Gastrocnemius medialis (tissue), 4 donors: ENCODE data around the gene LOXL3. TPM values are rescaled to one million over a fixed set of nuclear protein-coding genes. Genes with fewer than 3 reads are reported as not detected.

Source experiments
- ATAC-seq, 2 donors: fragments of 150-250 bp; one replicate each; pipeline ENCODE4 v1.9.1; 2016
- DNase-seq, 2 donors: peaks; one replicate each; pipeline ENCODE4 v3.0.0-alpha.2; 2019
- H3K27ac ChIP-seq, 4 donors: fragments of 200-600 bp; sonication (generic); 1 replicate in 1 of 4; 2 replicates in 3 of 4; pipeline ENCODE4 v1.5.1; 2016 to 2018; ENCODE audit warnings: mild to moderate bottlenecking in 2 of 4, moderate library complexity in 1 of 4
- H3K27me3 ChIP-seq, 3 donors: fragments of 200-600 bp; sonication (generic) in 2 of 3; 1 replicate in 1 of 3; 2 replicates in 2 of 3; pipeline versions ENCODE4 v1.5.1 to v1.6.0; 2016 to 2019; ENCODE audit warnings: mild to moderate bottlenecking in 1 of 3, moderate library complexity in 1 of 3
- H3K36me3 ChIP-seq, 2 donors: fragments of 200-600 bp; sonication (generic) in 1 of 2; one replicate each; pipeline ENCODE4 v1.5.1; 2017 to 2018
- H3K4me1 ChIP-seq, 2 donors: fragments of 200-600 bp; sonication (generic) in 1 of 2; one replicate each; pipeline ENCODE4 v1.5.1; 2016 to 2017; ENCODE audit warnings: mild to moderate bottlenecking in 2 of 2
- H3K4me3 ChIP-seq, 4 donors: fragments of 200-600 bp; sonication (generic) in 3 of 4; 1 replicate in 1 of 4; 2 replicates in 3 of 4; pipeline ENCODE4 v1.5.1; 2016 to 2019; ENCODE audit warnings: mild to moderate bottlenecking in 2 of 4
- H3K9me3 ChIP-seq, 3 donors: fragments of 200-600 bp; sonication (generic) in 2 of 3; 1 replicate in 1 of 3; 2 replicates in 2 of 3; pipeline ENCODE4 v1.5.1; 2016 to 2019
- POLR2A ChIP-seq, 2 donors: fragments of 450-650 bp; IDR thresholded peaks; one replicate each; pipeline ENCODE4 v1.6.1; 2017; ENCODE audit warnings: antibody characterized with exemption in 2 of 2, mild to moderate bottlenecking in 2 of 2, moderate library complexity in 2 of 2
- in situ Hi-C, 4 donors: fragments of 200-750 bp; cut with MboI; loops; one replicate each; pipeline versions ENCODE4 v1.15.0 to v1.8.0; 2017; ENCODE audit warnings: low sequenced_read_pairs in 4 of 4
- intact Hi-C: fragments of 100-400 bp; cut with DNase I; formaldehyde crosslinking; loops from one replicate; pipeline ENCODE4 v1.15.1; 2023; ENCODE audit warnings: low total_unique reads
- total RNA-seq, 4 donors: library from RNA; depleted of rRNA; stranded (reverse); fragments of >200 nt; gene quantifications; one replicate each; pipeline versions ENCODE4 v1.1.0 to v1.2.3, GENCODE V29; 2016
- TF ChIP-seq, protein P1 (sequence below), 5 experiments: fragments of 450-650 bp in 3 of 5; fragments of 200-600 bp in 2 of 5; sonication (generic) in 2 of 5; IDR thresholded peaks in 4 of 5; conservative IDR thresholded peaks in 1 of 5; 1 replicate in 4 of 5; 2 replicates in 1 of 5; pipeline ENCODE4 v1.5.1; 2016 to 2019; ENCODE audit warnings: antibody characterized with exemption in 5 of 5, mild to moderate bottlenecking in 3 of 5, moderate library complexity in 3 of 5

LOXL3 gene
- total RNA-seq, 4 donors from 2014 or later = 0.65 to 1.3 (median 0.95) TPM

GRCh38 chr2:74500578-74500946, 53.2 kb downstream of the LOXL3 start:
- ATAC-seq (no peak), DNase-seq (no peak)
- H3K27ac ChIP-seq = no peak overlapping the region
- peaks cover 27 to 41% of the 10 kb centered on the region in 2 donors for H3K4me1 ChIP-seq
- TF ChIP-seq, protein P1, sequence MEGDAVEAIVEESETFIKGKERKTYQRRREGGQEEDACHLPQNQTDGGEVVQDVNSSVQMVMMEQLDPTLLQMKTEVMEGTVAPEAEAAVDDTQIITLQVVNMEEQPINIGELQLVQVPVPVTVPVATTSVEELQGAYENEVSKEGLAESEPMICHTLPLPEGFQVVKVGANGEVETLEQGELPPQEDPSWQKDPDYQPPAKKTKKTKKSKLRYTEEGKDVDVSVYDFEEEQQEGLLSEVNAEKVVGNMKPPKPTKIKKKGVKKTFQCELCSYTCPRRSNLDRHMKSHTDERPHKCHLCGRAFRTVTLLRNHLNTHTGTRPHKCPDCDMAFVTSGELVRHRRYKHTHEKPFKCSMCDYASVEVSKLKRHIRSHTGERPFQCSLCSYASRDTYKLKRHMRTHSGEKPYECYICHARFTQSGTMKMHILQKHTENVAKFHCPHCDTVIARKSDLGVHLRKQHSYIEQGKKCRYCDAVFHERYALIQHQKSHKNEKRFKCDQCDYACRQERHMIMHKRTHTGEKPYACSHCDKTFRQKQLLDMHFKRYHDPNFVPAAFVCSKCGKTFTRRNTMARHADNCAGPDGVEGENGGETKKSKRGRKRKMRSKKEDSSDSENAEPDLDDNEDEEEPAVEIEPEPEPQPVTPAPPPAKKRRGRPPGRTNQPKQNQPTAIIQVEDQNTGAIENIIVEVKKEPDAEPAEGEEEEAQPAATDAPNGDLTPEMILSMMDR (IDR thresholded peaks at IDR 0.05 in 4 of 5, conservative IDR thresholded peaks at IDR 0.05 in 1 of 5) = no peak
- no peak for TF ChIP-seq POLR2A (IDR thresholded peaks at IDR 0.05)
- peaks cover 0 to 11% of the 10 kb centered on the region in 2 donors for H3K36me3 ChIP-seq
- H3K4me3 ChIP-seq = no peak overlapping the region
- in situ Hi-C loops = no loop called here
- H3K27me3 ChIP-seq = peaks cover 42 to 76% (median 57%) of the 10 kb centered on the region in 3 donors
- no peaks in the 10 kb centered on the region for H3K9me3 ChIP-seq
- intact Hi-C loops = no loop called here

DNA sequence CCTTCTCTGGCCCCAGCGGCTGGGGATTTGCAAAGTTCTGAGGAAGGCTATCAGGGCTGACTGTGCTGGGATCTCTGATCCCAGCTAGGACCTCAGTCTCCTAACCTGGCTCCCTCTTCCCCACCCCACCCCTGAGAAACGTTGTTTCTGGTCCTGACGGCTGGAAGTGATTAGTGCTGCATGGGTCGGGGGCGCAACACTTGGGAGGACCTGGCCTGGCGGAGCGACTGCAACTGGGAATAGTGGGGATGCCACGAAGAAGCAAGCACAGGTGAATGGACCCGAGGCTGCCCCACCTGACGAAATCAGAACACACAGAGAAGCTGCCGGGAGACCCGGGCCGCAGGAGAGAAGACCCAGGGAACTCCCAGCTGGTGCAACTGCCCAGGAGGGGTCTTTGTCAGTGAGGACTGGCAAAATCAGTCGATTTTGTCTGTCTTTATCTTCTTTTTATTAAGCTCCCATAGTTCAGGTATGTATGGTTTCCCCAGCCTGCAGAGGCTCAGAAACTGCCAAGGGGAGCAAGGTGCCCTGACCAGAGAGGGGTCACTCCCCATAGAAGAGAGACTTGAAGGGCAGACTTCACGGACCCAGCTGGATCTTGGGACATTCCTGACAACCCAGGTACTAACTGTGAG, 53.7 kb downstream of the LOXL3 start:
- intact Hi-C loops (no loop called here), in situ Hi-C loops (no loop called here)
- H3K4me3 ChIP-seq = peak overlapping the region in 1 of 4 donors; percentile 48
- no peak for ATAC-seq
- H3K4me1 ChIP-seq = peaks cover 26 to 39% of the 10 kb centered on the region in 2 donors
- no peak overlapping the region for H3K27ac ChIP-seq
- no peak for DNase-seq
- H3K27me3 ChIP-seq = peaks cover 42 to 74% (median 57%) of the 10 kb centered on the region in 3 donors
- H3K36me3 ChIP-seq = peaks cover 0 to 6% of the 10 kb centered on the region in 2 donors
- no peaks in the 10 kb centered on the region for H3K9me3 ChIP-seq
- TF ChIP-seq, protein P1 (IDR thresholded peaks at IDR 0.05 in 4 of 5, conservative IDR thresholded peaks at IDR 0.05 in 1 of 5) = no peak
- no peak for TF ChIP-seq POLR2A (IDR thresholded peaks at IDR 0.05)

DNA sequence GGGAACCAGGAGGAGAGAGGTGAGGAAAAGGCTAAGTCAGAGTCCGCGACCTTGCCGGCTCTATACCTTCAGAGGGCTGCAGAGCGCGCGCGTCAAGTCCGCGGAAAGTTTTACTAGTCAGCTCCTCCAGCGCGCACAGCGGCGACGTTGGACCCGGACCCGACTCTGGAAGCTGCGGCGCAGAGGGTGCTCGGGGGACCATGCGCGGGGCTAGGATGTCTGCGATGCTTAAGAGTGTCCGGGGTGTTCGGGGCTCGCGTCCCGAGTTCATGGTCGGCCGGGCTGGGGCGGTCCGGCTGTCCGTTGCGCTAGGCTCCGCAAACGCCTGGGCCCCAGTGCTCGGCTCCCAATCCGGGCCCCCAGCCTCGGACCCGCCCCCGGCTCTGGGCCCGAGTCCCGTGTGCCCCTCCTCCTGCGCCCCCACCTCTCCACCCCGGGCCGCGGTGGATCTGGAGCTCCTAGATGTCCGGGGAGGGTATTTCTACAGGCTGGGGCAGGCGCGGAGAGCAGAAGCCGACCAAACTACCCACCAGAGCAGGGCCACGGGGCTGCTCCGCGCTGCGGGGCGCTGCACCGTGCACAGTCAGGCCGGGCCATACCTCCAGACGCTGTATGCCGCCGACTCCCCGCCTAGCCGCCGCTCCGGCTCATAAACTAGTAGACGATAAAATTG, 54.3 kb downstream of the LOXL3 start, which contains the start of gene LBX2:
LBX2 (minus strand) TSS at position 337 of the 673 bp plus-strand sequence; CDS start at position 271, 66 bp downstream.
- peaks cover 42 to 70% (median 57%) of the 10 kb centered on the region in 3 donors for H3K27me3 ChIP-seq
- peaks cover 0 to 1% of the 10 kb centered on the region in 2 donors for H3K36me3 ChIP-seq
- DNase-seq = no peak
- in situ Hi-C loops = no loop called here
- peaks cover 22 to 36% of the 10 kb centered on the region in 2 donors for H3K4me1 ChIP-seq
- no peak within 1 kb of the TSS for H3K27ac ChIP-seq
- peak within 1 kb of the TSS; percentile 28 to 48 (median 44) for H3K4me3 ChIP-seq
- intact Hi-C loops = no loop called here
- TF ChIP-seq POLR2A (IDR thresholded peaks at IDR 0.05) = no peak
- TF ChIP-seq, protein P1 (IDR thresholded peaks at IDR 0.05 in 4 of 5, conservative IDR thresholded peaks at IDR 0.05 in 1 of 5) = no peak
- peak in 1 of 2 donors; percentile 10 for ATAC-seq
- no peaks in the 10 kb centered on the region for H3K9me3 ChIP-seq

- TF ChIP-seq, protein P1 (IDR thresholded peaks at IDR 0.05 in 4 of 5, conservative IDR thresholded peaks at IDR 0.05 in 1 of 5) = no peak
- TF ChIP-seq POLR2A (IDR thresholded peaks at IDR 0.05) = no peak
- no peaks in the 10 kb centered on the region for H3K9me3 ChIP-seq
- intact Hi-C loops = no loop called here
- peaks cover 22 to 30% of the 10 kb centered on the region in 2 donors for H3K4me1 ChIP-seq
- peaks cover 0 to 9% of the 10 kb centered on the region in 2 donors for H3K36me3 ChIP-seq
- peaks cover 42 to 67% (median 57%) of the 10 kb centered on the region in 3 donors for H3K27me3 ChIP-seq
- H3K27ac ChIP-seq = no peak overlapping the region
- DNase-seq = no peak
- in situ Hi-C loops = no loop called here
- peak overlapping the region; percentile 32 to 48 (median 44) for H3K4me3 ChIP-seq
- peak in 1 of 2 donors; percentile 10 for ATAC-seq
These were observed 55.1 kb downstream of the LOXL3 start for GRCh38 chr2:74498500-74499266.
